ENCODE results near the gene UBE2G1. TPM values are rescaled to one million over a fixed set of nuclear protein-coding genes. Genes with fewer than 3 reads are reported as not detected.

Gene UBE2G1
- total RNA-seq, 1 donor, result 36.2 TPM

DNA sequence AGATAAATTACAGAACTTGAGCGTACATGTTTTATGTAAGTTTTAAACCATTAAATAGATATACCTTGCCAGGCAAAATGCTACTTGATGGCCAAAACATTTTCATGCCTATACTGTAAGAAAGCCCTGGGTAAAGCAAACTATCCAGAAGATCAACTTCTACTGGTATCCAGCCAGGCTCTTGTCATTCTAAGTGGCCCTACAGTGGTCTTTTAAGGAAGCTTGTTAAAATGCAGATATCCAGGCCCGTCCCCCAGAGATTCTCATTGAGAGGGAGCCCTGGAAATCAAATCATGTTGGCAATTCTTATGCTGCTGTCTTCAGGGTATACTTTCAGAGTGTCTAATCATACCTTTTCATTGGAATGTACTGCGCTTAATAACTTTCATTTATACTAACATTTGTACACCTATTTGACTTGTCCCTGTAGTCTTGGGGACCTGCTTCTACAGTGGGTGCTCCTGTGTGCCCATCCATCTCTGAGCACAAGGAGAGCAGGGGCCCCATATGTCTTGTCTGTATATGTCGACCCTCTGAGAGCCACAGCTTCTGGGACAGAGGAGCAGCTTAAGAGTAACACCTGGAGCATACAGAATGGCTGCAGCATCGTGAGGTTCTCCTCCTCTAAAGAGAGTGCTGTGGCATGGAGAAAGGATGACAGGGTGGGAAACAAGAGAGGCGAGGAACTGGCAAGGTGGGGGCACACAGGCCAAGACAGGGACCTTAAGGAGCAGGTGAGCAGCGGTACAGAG, 59.1 kb downstream of the UBE2G1 start:
- TF ChIP-seq, protein P1, sequence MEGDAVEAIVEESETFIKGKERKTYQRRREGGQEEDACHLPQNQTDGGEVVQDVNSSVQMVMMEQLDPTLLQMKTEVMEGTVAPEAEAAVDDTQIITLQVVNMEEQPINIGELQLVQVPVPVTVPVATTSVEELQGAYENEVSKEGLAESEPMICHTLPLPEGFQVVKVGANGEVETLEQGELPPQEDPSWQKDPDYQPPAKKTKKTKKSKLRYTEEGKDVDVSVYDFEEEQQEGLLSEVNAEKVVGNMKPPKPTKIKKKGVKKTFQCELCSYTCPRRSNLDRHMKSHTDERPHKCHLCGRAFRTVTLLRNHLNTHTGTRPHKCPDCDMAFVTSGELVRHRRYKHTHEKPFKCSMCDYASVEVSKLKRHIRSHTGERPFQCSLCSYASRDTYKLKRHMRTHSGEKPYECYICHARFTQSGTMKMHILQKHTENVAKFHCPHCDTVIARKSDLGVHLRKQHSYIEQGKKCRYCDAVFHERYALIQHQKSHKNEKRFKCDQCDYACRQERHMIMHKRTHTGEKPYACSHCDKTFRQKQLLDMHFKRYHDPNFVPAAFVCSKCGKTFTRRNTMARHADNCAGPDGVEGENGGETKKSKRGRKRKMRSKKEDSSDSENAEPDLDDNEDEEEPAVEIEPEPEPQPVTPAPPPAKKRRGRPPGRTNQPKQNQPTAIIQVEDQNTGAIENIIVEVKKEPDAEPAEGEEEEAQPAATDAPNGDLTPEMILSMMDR (IDR thresholded peaks at IDR 0.05; ENCODE audit: extremely low read depth, low read depth, low read length), result no peak
- H3K79me2 ChIP-seq (ENCODE audit: insufficient read depth, low read length), result peaks cover 78% of the 10 kb centered on the region
- peaks cover 51% of the 10 kb centered on the region for H4K20me1 ChIP-seq (ENCODE audit: insufficient read depth, low read length)

DNA sequence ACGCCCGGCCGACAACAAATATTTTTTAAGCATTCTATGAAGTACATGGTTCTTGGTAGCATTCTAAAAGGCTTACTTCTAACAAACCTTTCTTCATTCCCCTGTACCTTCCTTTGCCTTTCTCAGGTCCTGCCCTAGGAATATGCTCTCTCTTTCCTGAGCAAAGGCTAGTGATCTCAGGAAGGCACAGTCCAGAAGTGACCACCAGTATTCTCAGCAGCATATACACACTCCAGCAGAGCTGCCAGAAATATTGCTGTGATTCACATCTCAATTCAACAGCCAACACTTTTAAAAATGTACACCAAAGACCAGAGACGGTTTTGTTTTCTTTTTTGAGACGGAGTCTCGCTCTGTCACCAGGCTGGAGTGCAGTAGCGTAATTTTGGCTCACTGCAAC, 61.3 kb downstream of the UBE2G1 start:
- H3K4me1 ChIP-seq (ENCODE audit: insufficient read depth, low read length), result peaks cover 9% of the 10 kb centered on the region
- H3K27ac ChIP-seq (ENCODE audit: low read depth, low read length), result no peak overlapping the region
- H3K9me3 ChIP-seq (ENCODE audit: low read depth, low read length), result no peaks in the 10 kb centered on the region
- no peak for DNase-seq (ENCODE audit: insufficient read length, low spot score, missing footprints)
- peaks cover 18% of the 10 kb centered on the region for H3K36me3 ChIP-seq (ENCODE audit: insufficient read depth, low read length)
- H4K20me1 ChIP-seq (ENCODE audit: insufficient read depth, low read length), result peaks cover 37% of the 10 kb centered on the region
- TF ChIP-seq, protein P1 (IDR thresholded peaks at IDR 0.05; ENCODE audit: extremely low read depth, low read depth, low read length), result no peak
- no peaks in the 10 kb centered on the region for H3K27me3 ChIP-seq (ENCODE audit: insufficient read depth, low read length)
- no peak overlapping the region for H2AFZ ChIP-seq (ENCODE audit: low read length)
- H3K4me2 ChIP-seq (ENCODE audit: insufficient read depth, low read length), result no peak overlapping the region
- peaks cover 73% of the 10 kb centered on the region for H3K79me2 ChIP-seq (ENCODE audit: insufficient read depth, low read length)
- no peak overlapping the region for H3K4me3 ChIP-seq (ENCODE audit: insufficient read depth, low read length)

More for the DNA sequence above, 59.1 kb downstream of the UBE2G1 start:
- Histone ChIP-seq H3K27ac (ENCODE audit: low read depth, low read length) (no peak overlapping the region), H3K4me3 (ENCODE audit: insufficient read depth, low read length) (no peak overlapping the region), H3K4me1 (ENCODE audit: insufficient read depth, low read length) (peaks cover 15% of the 10 kb centered on the region), H2AFZ (ENCODE audit: low read length) (no peak overlapping the region), H3K4me2 (ENCODE audit: insufficient read depth, low read length) (no peak overlapping the region), H3K9me3 (ENCODE audit: low read depth, low read length) (no peaks in the 10 kb centered on the region), H3K36me3 (ENCODE audit: insufficient read depth, low read length) (peaks cover 4% of the 10 kb centered on the region), H3K27me3 (ENCODE audit: insufficient read depth, low read length) (no peaks in the 10 kb centered on the region)
- no peak for DNase-seq (ENCODE audit: insufficient read length, low spot score, missing footprints)

DNA sequence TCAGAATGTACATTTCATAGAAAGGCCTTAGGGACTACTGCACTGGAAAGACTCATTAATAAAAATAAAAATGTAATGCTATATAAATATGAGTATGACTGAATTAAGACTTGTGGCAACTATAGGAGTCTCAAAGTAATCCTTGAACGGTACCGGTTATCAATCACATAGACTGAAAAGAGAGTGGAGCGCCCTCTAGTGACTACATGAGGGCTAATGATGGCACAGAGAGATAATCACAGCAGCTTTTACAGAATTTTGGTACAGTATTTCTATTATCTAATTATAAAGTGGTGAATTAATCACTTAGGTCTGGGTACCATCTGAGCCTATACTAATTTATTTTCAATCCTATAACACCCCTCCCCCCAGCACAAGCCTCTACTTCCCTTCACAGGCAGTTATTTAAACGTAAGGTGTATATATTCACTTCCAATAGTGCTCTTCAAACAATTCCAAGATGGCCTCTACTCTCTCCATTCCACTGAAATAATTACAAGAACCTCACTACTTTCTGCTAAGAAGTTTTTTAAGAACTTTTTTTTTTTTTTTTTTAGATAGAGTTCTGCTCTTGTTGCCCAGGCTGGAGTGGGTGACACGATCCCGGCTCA, 62.0 kb downstream of the UBE2G1 start:
- no peaks in the 10 kb centered on the region for H3K27me3 ChIP-seq (ENCODE audit: insufficient read depth, low read length)
- no peak overlapping the region for H3K4me3 ChIP-seq (ENCODE audit: insufficient read depth, low read length)
- H3K36me3 ChIP-seq (ENCODE audit: insufficient read depth, low read length), result peaks cover 18% of the 10 kb centered on the region
- H3K4me2 ChIP-seq (ENCODE audit: insufficient read depth, low read length), result no peak overlapping the region
- H2AFZ ChIP-seq (ENCODE audit: low read length), result no peak overlapping the region
- peaks cover 4% of the 10 kb centered on the region for H3K4me1 ChIP-seq (ENCODE audit: insufficient read depth, low read length)
- H3K27ac ChIP-seq (ENCODE audit: low read depth, low read length), result no peak overlapping the region
- H4K20me1 ChIP-seq (ENCODE audit: insufficient read depth, low read length), result peaks cover 31% of the 10 kb centered on the region
- no peaks in the 10 kb centered on the region for H3K9me3 ChIP-seq (ENCODE audit: low read depth, low read length)
- TF ChIP-seq, protein P1 (IDR thresholded peaks at IDR 0.05; ENCODE audit: extremely low read depth, low read depth, low read length), result peak; percentile 83
- no peak for DNase-seq (ENCODE audit: insufficient read length, low spot score, missing footprints)
- H3K79me2 ChIP-seq (ENCODE audit: insufficient read depth, low read length), result peaks cover 71% of the 10 kb centered on the region

DNA sequence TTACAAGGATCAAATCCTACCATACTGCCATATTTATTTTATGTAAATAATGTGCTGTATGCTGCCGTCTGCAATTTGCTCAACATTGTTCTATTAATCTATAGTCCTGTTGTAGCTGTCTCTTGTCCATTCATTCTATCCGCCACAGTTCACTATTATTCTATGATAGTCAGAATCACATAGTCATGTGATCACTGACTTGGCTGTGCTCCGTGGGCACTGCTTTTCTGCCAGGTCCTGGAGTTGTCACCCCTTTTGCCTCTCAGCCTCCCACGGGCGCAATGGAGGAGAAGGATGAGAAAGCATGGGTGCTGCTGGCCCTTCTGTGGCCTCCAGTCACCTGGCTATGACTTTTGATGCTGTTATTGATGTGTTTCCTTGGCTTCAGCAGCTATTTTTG, 65.4 kb downstream of the UBE2G1 start:
- Histone ChIP-seq H3K27ac (ENCODE audit: low read depth, low read length) (no peak overlapping the region), H2AFZ (ENCODE audit: low read length) (no peak overlapping the region), H3K4me2 (ENCODE audit: insufficient read depth, low read length) (no peak overlapping the region), H3K9me3 (ENCODE audit: low read depth, low read length) (no peaks in the 10 kb centered on the region), H3K27me3 (ENCODE audit: insufficient read depth, low read length) (no peaks in the 10 kb centered on the region), H3K79me2 (ENCODE audit: insufficient read depth, low read length) (peaks cover 69% of the 10 kb centered on the region), H3K4me1 (ENCODE audit: insufficient read depth, low read length) (no peaks in the 10 kb centered on the region), H3K36me3 (ENCODE audit: insufficient read depth, low read length) (peaks cover 16% of the 10 kb centered on the region), H3K4me3 (ENCODE audit: insufficient read depth, low read length) (no peak overlapping the region), H4K20me1 (ENCODE audit: insufficient read depth, low read length) (peaks cover 19% of the 10 kb centered on the region)
- TF ChIP-seq, protein P1 (IDR thresholded peaks at IDR 0.05; ENCODE audit: extremely low read depth, low read depth, low read length), result no peak
- DNase-seq (ENCODE audit: insufficient read length, low spot score, missing footprints), result no peak

Data from osteoblast (primary cell).